ENCODE measurements around the gene AGPS. TPM values are rescaled to one million over a fixed set of nuclear protein-coding genes. Genes with fewer than 3 reads are reported as not detected.

AGPS gene
- total RNA-seq, 1 experiment from 2014 or later: 60.9 TPM

DNA sequence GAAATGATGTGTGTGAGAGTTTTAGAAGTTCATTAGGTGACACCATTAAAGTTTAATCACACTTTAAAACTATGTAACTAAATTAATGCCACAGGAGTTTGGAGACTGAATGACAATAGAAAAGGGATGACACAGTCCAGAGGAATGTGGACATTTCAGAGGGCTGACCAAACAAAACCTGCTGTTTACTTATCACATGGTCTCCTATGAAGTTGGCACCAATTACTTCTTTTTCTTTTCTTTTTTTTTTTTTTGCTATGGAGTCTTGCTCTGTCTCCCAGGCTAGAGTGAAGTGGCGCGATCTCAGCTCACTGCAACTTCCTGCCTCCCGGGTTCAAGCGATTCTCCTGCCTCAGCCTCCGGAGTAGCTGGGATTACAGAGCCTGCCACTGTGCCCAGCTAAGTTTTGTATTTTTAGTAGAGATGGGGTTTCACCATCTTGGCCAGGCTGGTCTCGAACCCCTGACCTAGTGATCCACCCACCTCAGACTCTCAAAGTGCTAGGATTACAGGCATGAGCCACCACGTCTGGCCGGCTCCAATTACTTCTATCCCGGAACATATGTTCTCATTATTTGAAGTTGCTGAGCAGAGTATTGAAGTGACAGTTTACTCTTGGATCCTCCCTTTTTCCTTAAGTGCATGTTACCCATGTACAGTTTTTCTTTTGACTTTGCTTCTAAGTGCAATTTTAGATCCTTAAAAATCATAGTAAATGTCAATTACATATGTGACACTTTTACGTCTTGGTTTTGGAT is 4.3 kb downstream of the AGPS start:
- Histone ChIP-seq H3K79me2 (ENCODE audit: insufficient read depth, low read length) (peaks cover 14% of the 10 kb centered on the region; the same call in 1 of the 2 replicates), H3K23ac (ENCODE audit: insufficient read length, low read depth, low read length) (no peak overlapping the region), H3K23me2 (ENCODE audit: insufficient read length, low read depth, low read length, poor library complexity, severe bottlenecking) (peaks cover 11% of the 10 kb centered on the region), H3K9ac (ENCODE audit: extremely low read depth, insufficient read length, low read length) (no peak overlapping the region), H2BK120ac (ENCODE audit: low read depth, low read length, poor library complexity, severe bottlenecking) (no peak overlapping the region), H4K5ac (ENCODE audit: insufficient read length, low read depth, low read length) (no peak overlapping the region), H3K27me3 (ENCODE audit: insufficient read depth, low read length) (no peaks in the 10 kb centered on the region), H4K8ac (replicated peaks; ENCODE audit: insufficient read length, low read depth, low read length) (no peak overlapping the region), H4K91ac (ENCODE audit: insufficient read length, low read depth, low read length) (no peak overlapping the region), H2AK5ac (ENCODE audit: insufficient read length, low read length) (no peak overlapping the region), H3T11ph (ENCODE audit: low read length) (no peak overlapping the region), H2BK20ac (ENCODE audit: low read depth, low read length, poor library complexity, severe bottlenecking) (no peak overlapping the region), H3K18ac (ENCODE audit: insufficient read length, low read depth, low read length) (no peak overlapping the region), H2BK15ac (ENCODE audit: low read depth, low read length) (no peak overlapping the region), H3K27ac (ENCODE audit: insufficient read length, low read depth, low read length) (no peak overlapping the region), H4K20me1 (ENCODE audit: control insufficient read depth, insufficient read depth, insufficient read length) (no peaks in the 10 kb centered on the region), H3K79me1 (ENCODE audit: insufficient read depth, low read depth, low read length, poor library complexity, severe bottlenecking) (peaks cover 6% of the 10 kb centered on the region), H3K4me1 (ENCODE audit: insufficient read depth, low read length) (no peaks in the 10 kb centered on the region; the same call in 1 of the 2 replicates), H3K14ac (ENCODE audit: insufficient read depth, low read length) (no peak overlapping the region), H2BK12ac (ENCODE audit: insufficient read length, low read depth, low read length) (no peak overlapping the region), H3K56ac (ENCODE audit: insufficient read length, low read depth, low read length) (no peak overlapping the region), H3K4ac (ENCODE audit: low read depth, low read length) (no peak overlapping the region), H2BK5ac (ENCODE audit: insufficient read length, low read length) (no peak overlapping the region), H3K4me2 (ENCODE audit: insufficient read depth, insufficient read length, low read length) (no peak overlapping the region), H3K9me3 (ENCODE audit: control insufficient read depth, low read depth, low read length) (no peaks in the 10 kb centered on the region), H2AFZ (ENCODE audit: low read length) (no peak overlapping the region)
- Mint-ChIP-seq H3K9me3 (no peaks in the 10 kb centered on the region), H3K27me3 (ENCODE audit: low read depth) (no peaks in the 10 kb centered on the region), H3K27ac (no peak overlapping the region), H3K36me3 (ENCODE audit: insufficient read depth in 1 of 3, low read depth in 3 of 3) (peaks cover 0 to 4% (median 0%) of the 10 kb centered on the region in 3 experiments; a peak in 3 of 7 replicates), H3K4me3 (no peak overlapping the region), H3K4me1 (peaks cover 28 to 41% of the 10 kb centered on the region in 2 experiments)
- TF ChIP-seq, protein P1, sequence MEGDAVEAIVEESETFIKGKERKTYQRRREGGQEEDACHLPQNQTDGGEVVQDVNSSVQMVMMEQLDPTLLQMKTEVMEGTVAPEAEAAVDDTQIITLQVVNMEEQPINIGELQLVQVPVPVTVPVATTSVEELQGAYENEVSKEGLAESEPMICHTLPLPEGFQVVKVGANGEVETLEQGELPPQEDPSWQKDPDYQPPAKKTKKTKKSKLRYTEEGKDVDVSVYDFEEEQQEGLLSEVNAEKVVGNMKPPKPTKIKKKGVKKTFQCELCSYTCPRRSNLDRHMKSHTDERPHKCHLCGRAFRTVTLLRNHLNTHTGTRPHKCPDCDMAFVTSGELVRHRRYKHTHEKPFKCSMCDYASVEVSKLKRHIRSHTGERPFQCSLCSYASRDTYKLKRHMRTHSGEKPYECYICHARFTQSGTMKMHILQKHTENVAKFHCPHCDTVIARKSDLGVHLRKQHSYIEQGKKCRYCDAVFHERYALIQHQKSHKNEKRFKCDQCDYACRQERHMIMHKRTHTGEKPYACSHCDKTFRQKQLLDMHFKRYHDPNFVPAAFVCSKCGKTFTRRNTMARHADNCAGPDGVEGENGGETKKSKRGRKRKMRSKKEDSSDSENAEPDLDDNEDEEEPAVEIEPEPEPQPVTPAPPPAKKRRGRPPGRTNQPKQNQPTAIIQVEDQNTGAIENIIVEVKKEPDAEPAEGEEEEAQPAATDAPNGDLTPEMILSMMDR (conservative IDR thresholded peaks at IDR 0.05): no peak
- no peak for DNase-seq
- WGBS (ENCODE audit: extremely low coverage, insufficient read length, low lambda C conversion rate): no CpG with 5 or more reads among the region's 10 CpGs
